Osteoblast (primary cell): ENCODE measurements around the gene ASCC3. TPM values are rescaled to one million over a fixed set of nuclear protein-coding genes. Genes with fewer than 3 reads are reported as not detected.
A peak's percentile ranks its signal among the peaks of the same experiment; 100 is the strongest.

Source experiments
- DNase-seq: peaks from one replicate; pipeline ENCODE4 v3.0.0; 2011; ENCODE audit warnings: low spot score, mixed read lengths; ENCODE audit not compliant: insufficient read length; ENCODE audit errors: missing footprints
- H2AFZ ChIP-seq: 2 replicates; pipeline ENCODE4 v1.6.0; 2011; ENCODE audit warnings: mild to moderate bottlenecking, low read length
- H3K27ac ChIP-seq: 2 replicates; pipeline ENCODE4 v1.5.1; 2011; ENCODE audit warnings: mild to moderate bottlenecking, low read depth, low read length, moderate library complexity
- H3K27me3 ChIP-seq: 2 replicates; pipeline ENCODE4 v1.6.0; 2012; ENCODE audit warnings: mild to moderate bottlenecking, control low read depth, inconsistent platforms, low read length, moderate library complexity; ENCODE audit not compliant: insufficient read depth
- H3K36me3 ChIP-seq: 2 replicates; pipeline ENCODE4 v1.5.1; 2011; ENCODE audit warnings: mild to moderate bottlenecking, low read length, control low read depth, moderate library complexity; ENCODE audit not compliant: insufficient read depth
- H3K4me1 ChIP-seq: 2 replicates; pipeline ENCODE4 v1.5.1; 2011; ENCODE audit warnings: mild to moderate bottlenecking, low read length, control low read depth, moderate library complexity; ENCODE audit not compliant: insufficient read depth
- H3K4me2 ChIP-seq: 2 replicates; pipeline ENCODE4 v1.6.0; 2011; ENCODE audit warnings: mild to moderate bottlenecking, low read length; ENCODE audit not compliant: insufficient read depth
- H3K4me3 ChIP-seq: fragments of 200-600 bp; sonication (generic); 3 replicates; pipeline ENCODE4 v1.5.1; 2012; ENCODE audit warnings: mild to moderate bottlenecking, low read length, inconsistent platforms; ENCODE audit not compliant: insufficient read depth
- H3K79me2 ChIP-seq: 2 replicates; pipeline ENCODE4 v1.6.0; 2012; ENCODE audit warnings: mild to moderate bottlenecking, low read length, control low read depth, inconsistent platforms; ENCODE audit not compliant: insufficient read depth
- H3K9me3 ChIP-seq: 2 replicates; pipeline ENCODE4 v1.5.1; 2011; ENCODE audit warnings: low read depth, low read length, control low read depth
- H4K20me1 ChIP-seq: 2 replicates; pipeline ENCODE4 v1.6.0; 2012; ENCODE audit warnings: mild to moderate bottlenecking, low read length, control low read depth; ENCODE audit not compliant: insufficient read depth
- CTCF ChIP-seq: IDR thresholded peaks from 2 replicates; pipeline ENCODE4 v1.5.1; 2011; ENCODE audit warnings: mild to moderate bottlenecking, low read depth, low read length, moderate library complexity; ENCODE audit errors: extremely low read depth
- total RNA-seq: library from RNA; depleted of rRNA; stranded (reverse); fragments of >200 nt; gene quantifications from 2 replicates; pipeline ENCODE4 v1.2.3, GENCODE V29; 2012

The ASCC3 gene
- total RNA-seq, 1 donor = 68.8 TPM

DNA sequence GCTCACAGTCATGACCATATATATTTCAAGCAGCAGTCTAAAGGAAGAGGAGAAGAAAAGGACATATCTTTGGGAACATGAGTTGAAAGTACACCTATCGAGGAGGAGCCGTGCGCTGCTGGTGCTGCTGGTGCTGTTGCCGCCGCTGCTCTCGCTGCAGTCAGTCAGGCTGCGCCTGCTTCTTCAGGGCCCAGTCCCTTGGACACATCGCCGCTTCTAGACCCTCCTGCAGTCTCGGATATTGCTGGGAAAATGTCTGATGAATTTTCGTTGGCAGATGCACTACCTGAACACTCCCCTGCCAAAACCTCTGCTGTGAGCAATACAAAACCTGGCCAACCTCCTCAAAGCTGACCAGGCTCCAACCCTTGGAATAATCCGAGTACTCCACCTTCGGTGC is 8.2 kb upstream of the ASCC3 start:
- Histone ChIP-seq H4K20me1 (no peaks in the 10 kb centered on the region), H3K9me3 (no peaks in the 10 kb centered on the region), H2AFZ (no peak overlapping the region), H3K27me3 (no peaks in the 10 kb centered on the region), H3K4me2 (no peak overlapping the region), H3K4me3 (no peak overlapping the region), H3K36me3 (no peaks in the 10 kb centered on the region), H3K79me2 (no peaks in the 10 kb centered on the region), H3K27ac (no peak overlapping the region), H3K4me1 (no peaks in the 10 kb centered on the region)
- no peak for DNase-seq
- TF ChIP-seq CTCF = no peak

DNA sequence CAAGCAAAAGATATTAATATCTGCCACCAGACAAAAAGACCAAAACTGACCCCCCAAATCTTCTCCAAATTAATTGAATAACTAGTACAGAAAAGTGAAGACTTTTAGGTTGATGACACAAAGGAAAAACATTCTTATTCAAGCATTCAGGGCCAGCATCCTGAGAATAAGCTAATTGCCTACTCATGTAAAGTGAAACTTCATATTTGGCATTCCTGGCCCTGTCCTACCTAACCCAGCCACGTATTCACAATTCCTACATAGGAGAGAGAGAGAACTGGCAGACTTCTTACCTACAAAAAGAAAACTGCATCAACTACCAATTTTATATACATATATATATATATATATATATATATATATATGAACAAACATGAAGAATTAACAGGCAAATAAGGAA is 4.9 kb upstream of the ASCC3 start:
- no peak for DNase-seq
- no peak overlapping the region for H3K4me2 ChIP-seq
- H3K4me1 ChIP-seq = peaks cover 4% of the 10 kb centered on the region
- no peak for TF ChIP-seq CTCF
- H3K27me3 ChIP-seq = no peaks in the 10 kb centered on the region
- H2AFZ ChIP-seq = no peak overlapping the region
- no peaks in the 10 kb centered on the region for H3K36me3 ChIP-seq
- H3K9me3 ChIP-seq = no peaks in the 10 kb centered on the region
- H3K79me2 ChIP-seq = peaks cover under 1% of the 10 kb centered on the region
- H3K4me3 ChIP-seq = no peak overlapping the region
- H4K20me1 ChIP-seq = no peaks in the 10 kb centered on the region
- H3K27ac ChIP-seq = no peak overlapping the region

- no peaks in the 10 kb centered on the region for H3K9me3 ChIP-seq
- peaks cover 20% of the 10 kb centered on the region for H3K4me1 ChIP-seq
- no peaks in the 10 kb centered on the region for H3K36me3 ChIP-seq
- no peak overlapping the region for H3K4me2 ChIP-seq
- TF ChIP-seq CTCF = no peak
- H3K27ac ChIP-seq = no peak overlapping the region
- no peak overlapping the region for H2AFZ ChIP-seq
- no peak for DNase-seq
- H3K27me3 ChIP-seq = no peaks in the 10 kb centered on the region
- H3K79me2 ChIP-seq = peaks cover 28% of the 10 kb centered on the region
- H4K20me1 ChIP-seq = peaks cover 13% of the 10 kb centered on the region
- no peak overlapping the region for H3K4me3 ChIP-seq
Observed at GRCh38 chr6:100883347-100883746, 2.2 kb upstream of the ASCC3 start.

DNA sequence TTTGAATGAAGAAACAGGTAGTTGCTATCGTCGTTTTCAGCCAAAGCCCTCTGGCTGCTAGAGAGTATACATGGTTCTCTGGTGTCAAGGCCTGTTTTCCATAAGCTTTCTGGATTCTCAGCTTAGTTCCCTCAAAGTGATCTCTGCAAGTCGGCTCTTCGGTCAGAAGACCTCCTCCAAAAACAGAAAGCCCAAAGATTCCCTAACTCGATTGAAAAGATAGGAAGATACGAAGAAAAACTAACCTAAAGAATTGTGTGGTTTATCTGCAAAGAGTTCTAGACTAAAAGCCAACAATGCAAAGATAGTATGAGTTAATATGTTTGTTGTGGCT is 545 bp upstream of the ASCC3 start:
- DNase-seq = no peak
- Histone ChIP-seq H3K36me3 (no peaks in the 10 kb centered on the region), H3K4me1 (peaks cover 20% of the 10 kb centered on the region), H3K27ac (peak overlapping the region; percentile 87), H3K9me3 (no peaks in the 10 kb centered on the region), H2AFZ (peak overlapping the region; percentile 99), H3K4me3 (peak overlapping the region; percentile 95), H4K20me1 (peaks cover 26% of the 10 kb centered on the region), H3K79me2 (peaks cover 45% of the 10 kb centered on the region), H3K27me3 (no peaks in the 10 kb centered on the region), H3K4me2 (peak overlapping the region; percentile 96)
- TF ChIP-seq CTCF = no peak
